GM12892 (cell line): ENCODE measurements around the gene AGMAT.
A peak's percentile ranks its signal among the peaks of the same experiment; 100 is the strongest.

Experiments
- DNase-seq: peaks from one replicate; pipeline ENCODE4 v3.0.0; 2011; ENCODE audit not compliant: insufficient read length
- FAIRE-seq: peaks from 2 replicates; lab custom pipeline; 2011; peaks lifted over from hg19 to GRCh38; lab: Jason Lieb, UNC
- POLR2A ChIP-seq: IDR thresholded peaks from 2 replicates; pipeline ENCODE4 v1.6.1; 2011; ENCODE audit warnings: low read depth, low read length, control low read depth
- POLR2AphosphoS5 ChIP-seq: IDR thresholded peaks from 2 replicates; pipeline ENCODE4 v1.6.1; 2011; ENCODE audit warnings: low read depth, low read length, control low read depth
- TAF1 ChIP-seq: IDR thresholded peaks from 2 replicates; pipeline ENCODE4 v1.6.1; 2011; ENCODE audit warnings: low read depth, mild to moderate bottlenecking, control low read depth, low read length, borderline replicate concordance

Gene AGMAT

GRCh38 chr1:15543589-15544568 lies 41.0 kb downstream of the AGMAT start:
- DNase-seq = no peak
- no peak for FAIRE-seq
- TF ChIP-seq TAF1 (no peak), POLR2AphosphoS5 (no peak), POLR2A (no peak)

DNA sequence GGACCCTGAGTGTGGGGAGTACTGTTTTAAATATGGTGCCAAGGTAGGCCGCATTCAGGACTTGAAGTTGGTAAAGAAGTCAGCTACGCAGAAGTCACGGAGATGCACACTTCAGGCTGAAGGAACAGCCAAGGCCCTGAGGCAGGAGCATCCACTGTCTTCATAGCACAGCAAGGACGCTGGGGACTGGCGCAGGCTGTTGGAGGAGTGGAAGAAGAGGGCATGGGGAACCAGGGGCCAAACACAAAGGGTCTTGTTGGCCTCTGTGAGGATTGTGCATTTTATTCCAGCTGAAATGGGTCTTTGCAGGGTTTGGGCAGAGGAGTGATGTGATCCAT lies 41.6 kb downstream of the AGMAT start:
- TF ChIP-seq TAF1 (no peak), POLR2A (no peak), POLR2AphosphoS5 (no peak)
- no peak for DNase-seq
- no peak for FAIRE-seq

DNA sequence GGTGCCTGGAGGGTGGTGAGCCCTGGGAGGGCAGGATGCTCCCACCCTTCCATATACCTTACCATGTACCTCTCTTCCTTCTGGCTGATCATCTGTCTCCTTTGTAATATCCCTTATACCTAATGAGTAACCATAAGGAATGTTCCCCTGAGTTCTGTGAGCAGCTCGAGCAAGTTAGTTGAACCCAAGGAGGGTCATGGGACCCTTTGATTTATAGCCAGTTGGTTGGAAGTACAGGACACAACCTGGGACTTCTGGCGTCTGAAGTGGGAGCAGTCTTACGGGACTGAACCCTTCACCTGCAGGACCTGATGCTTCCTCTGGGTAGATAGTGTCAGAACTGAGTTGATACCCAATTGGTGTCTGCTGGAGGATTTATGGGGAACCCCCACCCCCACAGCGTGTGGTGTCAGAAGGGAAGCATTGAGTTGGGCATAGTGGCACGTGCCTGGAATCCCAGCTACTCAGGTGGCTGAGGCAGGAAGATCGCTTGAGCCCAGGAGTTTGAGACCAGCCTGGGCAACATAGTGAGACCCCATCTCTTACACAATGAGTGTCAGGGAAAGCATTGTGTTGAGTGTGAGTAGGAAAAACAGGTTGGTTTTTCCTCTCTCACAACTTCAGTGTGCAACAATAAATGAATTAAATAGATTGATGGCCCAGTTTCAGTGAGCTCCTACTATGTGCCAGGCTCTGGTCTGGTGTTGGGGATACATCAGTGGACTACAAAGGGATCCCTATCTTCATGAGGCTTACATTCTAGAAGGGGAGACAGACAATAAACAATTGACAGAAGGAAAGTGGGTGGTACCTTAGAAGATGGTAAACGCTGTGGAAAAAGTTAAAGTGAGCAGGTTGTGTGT lies 42.2 kb downstream of the AGMAT start:
- FAIRE-seq (no peak), DNase-seq (no peak)
- TF ChIP-seq TAF1 = no peak
- no peak for TF ChIP-seq POLR2A
- TF ChIP-seq POLR2AphosphoS5 = no peak

GRCh38 chr1:15541231-15541792 lies 43.5 kb downstream of the AGMAT start:
- TF ChIP-seq POLR2A = no peak
- no peak for TF ChIP-seq TAF1
- TF ChIP-seq POLR2AphosphoS5 = no peak
- FAIRE-seq (no peak), DNase-seq (no peak)

- no peak for DNase-seq
- FAIRE-seq = no peak
- TF ChIP-seq TAF1 (no peak), POLR2AphosphoS5 (no peak), POLR2A (no peak)
Observed at GRCh38 chr1:15540186-15540585, 44.7 kb downstream of the AGMAT start.

- DNase-seq (no peak), FAIRE-seq (no peak)
- no peak for TF ChIP-seq TAF1
- TF ChIP-seq POLR2A = no peak
- no peak for TF ChIP-seq POLR2AphosphoS5
Observed at GRCh38 chr1:15538771-15539170, 46.1 kb downstream of the AGMAT start.

GRCh38 chr1:15531682-15532081 lies 53.2 kb downstream of the AGMAT start:
- no peak for DNase-seq
- FAIRE-seq = no peak
- TF ChIP-seq POLR2AphosphoS5 = no peak
- no peak for TF ChIP-seq POLR2A
- no peak for TF ChIP-seq TAF1

DNA sequence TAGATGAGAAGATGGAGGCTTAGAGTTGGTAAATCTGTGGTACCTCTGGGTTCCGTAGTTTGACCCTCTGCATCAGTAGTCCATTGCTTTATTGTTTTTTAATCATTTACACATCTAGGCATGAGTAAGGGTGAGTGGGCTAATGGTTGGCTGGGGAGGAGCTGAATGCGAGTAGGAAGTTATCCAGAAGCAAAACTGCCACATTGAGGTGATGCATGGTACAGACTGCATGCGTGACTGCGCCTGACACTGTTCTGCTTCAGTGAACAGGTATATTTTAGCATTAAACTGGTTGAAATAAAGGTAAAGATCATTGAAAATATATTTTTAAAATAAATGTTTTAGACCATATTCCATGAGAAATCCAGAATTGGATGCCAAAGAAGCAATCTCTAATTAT lies 53.8 kb downstream of the AGMAT start:
- FAIRE-seq (no peak), DNase-seq (no peak)
- TF ChIP-seq POLR2A = no peak
- no peak for TF ChIP-seq POLR2AphosphoS5
- TF ChIP-seq TAF1 = no peak

GRCh38 chr1:15526490-15527339 lies 58.1 kb downstream of the AGMAT start, which contains the start of gene DNAJC16:
Gene DNAJC16 (plus strand): TSS chr1:15526848. CDS start chr1:15529106, 2,258 bp downstream.
- DNase-seq (peak; percentile 86), FAIRE-seq (peak; percentile 100)
- TF ChIP-seq POLR2AphosphoS5 (peak; percentile 68; the same call in 1 of the 2 replicates), POLR2A (peak; percentile 72), TAF1 (no peak; the same call in 1 of the 2 replicates)

GRCh38 chr1:15526021-15526489 lies 58.8 kb downstream of the AGMAT start:
- DNase-seq (no peak), FAIRE-seq (no peak)
- TF ChIP-seq POLR2A (no peak), POLR2AphosphoS5 (no peak), TAF1 (no peak)
